Liver (tissue), 9 donors: ENCODE data around the gene GHR. TPM values are rescaled to one million over a fixed set of nuclear protein-coding genes. Genes with fewer than 3 reads are reported as not detected.

Experiments used
- DNase-seq: peaks from one replicate; pipeline ENCODE4 v3.0.0-alpha.2; 2017; ENCODE audit warnings: low spot score
- H3K27ac ChIP-seq, 2 donors: one replicate each; pipeline ENCODE4 v1.7.0; 2013; ENCODE audit warnings: inconsistent platforms in 2 of 2, low read length in 2 of 2, control low read depth in 1 of 2, low read depth in 1 of 2, mild to moderate bottlenecking in 1 of 2
- H3K27me3 ChIP-seq, 4 donors: one replicate each; pipeline versions ENCODE4 v1.6.1 to v1.7.0; 2013; ENCODE audit warnings: low read length in 3 of 4, inconsistent platforms in 1 of 4, mild to moderate bottlenecking in 1 of 4, moderate library complexity in 1 of 4; ENCODE audit not compliant: control insufficient read depth in 4 of 4, insufficient read depth in 4 of 4
- H3K36me3 ChIP-seq, 4 donors: one replicate each; pipeline versions ENCODE4 v1.6.1 to v1.7.0; 2013; ENCODE audit warnings: low read length in 3 of 4, mild to moderate bottlenecking in 3 of 4, low read depth in 1 of 4, moderate library complexity in 1 of 4; ENCODE audit not compliant: control insufficient read depth in 4 of 4, insufficient read depth in 3 of 4
- H3K4me1 ChIP-seq, 4 donors: one replicate each; pipeline versions ENCODE4 v1.6.1 to v1.7.0; 2013; ENCODE audit warnings: low read length in 3 of 4, mild to moderate bottlenecking in 3 of 4, moderate library complexity in 1 of 4; ENCODE audit not compliant: control insufficient read depth in 4 of 4, insufficient read depth in 4 of 4
- H3K4me3 ChIP-seq, 3 donors: one replicate each; pipeline versions ENCODE4 v1.6.1 to v1.7.0; 2013; ENCODE audit warnings: low read length in 3 of 3, control low read depth in 1 of 3, low read depth in 1 of 3, mild to moderate bottlenecking in 1 of 3
- H3K9ac ChIP-seq, 2 donors: one replicate each; pipeline ENCODE4 v1.7.0; 2013; ENCODE audit warnings: low read length in 2 of 2, mild to moderate bottlenecking in 2 of 2, moderate library complexity in 2 of 2, control low read depth in 1 of 2, low read depth in 1 of 2
- H3K9me3 ChIP-seq, 4 donors: one replicate each; pipeline versions ENCODE4 v1.6.1 to v1.7.0; 2013; ENCODE audit warnings: low read length in 3 of 4; ENCODE audit not compliant: control insufficient read depth in 4 of 4
- ATF3 ChIP-seq: IDR thresholded peaks from 2 replicates; pipeline ENCODE4 v1.6.1; 2016; ENCODE audit warnings: antibody characterized with exemption
- CTCF ChIP-seq: fragments of 150-350 bp; IDR thresholded peaks from 2 replicates; pipeline ENCODE4 v1.5.1; 2017; ENCODE audit warnings: improper control_type of control experiment, low read depth, low read length; ENCODE audit not compliant: missing input control
- EGR1 ChIP-seq, 2 donors: IDR thresholded peaks; 2 replicates each; pipeline ENCODE4 v1.6.1; 2016 to 2018; ENCODE audit warnings: antibody characterized with exemption in 2 of 2, low read depth in 2 of 2
- FOXA1 ChIP-seq: IDR thresholded peaks from 2 replicates; pipeline ENCODE4 v1.6.1; 2016; ENCODE audit warnings: antibody characterized with exemption
- FOXA2 ChIP-seq: IDR thresholded peaks from 2 replicates; pipeline ENCODE4 v1.6.1; 2016; ENCODE audit warnings: antibody characterized with exemption
- HNF4A ChIP-seq, 2 donors: conservative IDR thresholded peaks; 2 replicates each; pipeline ENCODE4 v1.6.1; 2016; ENCODE audit warnings: antibody characterized with exemption in 2 of 2, mild to moderate bottlenecking in 2 of 2
- HNF4G ChIP-seq: IDR thresholded peaks from 2 replicates; pipeline ENCODE4 v1.6.1; 2016; ENCODE audit warnings: antibody characterized with exemption
- MAX ChIP-seq: IDR thresholded peaks from 2 replicates; pipeline ENCODE4 v1.6.1; 2016; ENCODE audit warnings: antibody characterized with exemption
- NR2F2 ChIP-seq: IDR thresholded peaks from 2 replicates; pipeline ENCODE4 v1.6.1; 2016; ENCODE audit warnings: antibody characterized with exemption
- RAD21 ChIP-seq, 2 donors: IDR thresholded peaks; 2 replicates each; pipeline ENCODE4 v1.6.1; 2016; ENCODE audit warnings: antibody characterized with exemption in 2 of 2, mild to moderate bottlenecking in 2 of 2
- REST ChIP-seq: IDR thresholded peaks from 2 replicates; pipeline ENCODE4 v1.6.1; 2016; ENCODE audit warnings: antibody characterized with exemption, mild to moderate bottlenecking
- RXRA ChIP-seq, 2 donors: IDR thresholded peaks; 2 replicates each; pipeline ENCODE4 v1.6.1; 2017 to 2018; ENCODE audit warnings: antibody characterized with exemption in 2 of 2, mild to moderate bottlenecking in 1 of 2
- SP1 ChIP-seq: IDR thresholded peaks from 2 replicates; pipeline ENCODE4 v1.6.1; 2018; ENCODE audit warnings: antibody characterized with exemption, mild to moderate bottlenecking
- TAF1 ChIP-seq: conservative IDR thresholded peaks from 2 replicates; pipeline ENCODE4 v1.6.1; 2016; ENCODE audit warnings: antibody characterized with exemption, mild to moderate bottlenecking
- YY1 ChIP-seq: IDR thresholded peaks from 2 replicates; pipeline ENCODE4 v1.6.1; 2016; ENCODE audit warnings: antibody characterized with exemption, mild to moderate bottlenecking
- ZBTB33 ChIP-seq: IDR thresholded peaks from 2 replicates; pipeline ENCODE4 v1.6.1; 2016; ENCODE audit warnings: antibody characterized with exemption
- WGBS: extraction: QIAGEN DNeasy Blood & Tissue Kit; methylation state at CpG from one replicate; pipeline ENCODE4 v1.1.7; 2013; 5-methylcytosine and 5-hydroxymethylcytosine counted together
- polyA plus RNA-seq, 2 donors: library from polyadenylated mRNA; stranded (reverse) in 1 of 2; unstranded in 1 of 2; fragments of 200-250 nt in 1 of 2; fragments of >200 nt in 1 of 2; fragmentation: Nextera tagmentation in 1 of 2; extraction: Ambion mirVana in 1 of 2; gene quantifications; one replicate each; pipeline versions ENCODE4 v1.2.1 to v1.2.3, GENCODE V29; 2013 to 2015
- total RNA-seq, 2 donors: library from RNA; depleted of rRNA; stranded (reverse); fragments of >200 nt; gene quantifications; one replicate each; pipeline ENCODE4 v1.2.3, GENCODE V29; 2014
- donor health status: healthy.
- donor health status: healthy.
- donor health status: healthy.
- donor health status: healthy.
- donor health status: healthy.

Gene GHR
- total and polyA plus RNA-seq, 4 donors, result 6.6 to 104 (median 20.9) TPM

DNA sequence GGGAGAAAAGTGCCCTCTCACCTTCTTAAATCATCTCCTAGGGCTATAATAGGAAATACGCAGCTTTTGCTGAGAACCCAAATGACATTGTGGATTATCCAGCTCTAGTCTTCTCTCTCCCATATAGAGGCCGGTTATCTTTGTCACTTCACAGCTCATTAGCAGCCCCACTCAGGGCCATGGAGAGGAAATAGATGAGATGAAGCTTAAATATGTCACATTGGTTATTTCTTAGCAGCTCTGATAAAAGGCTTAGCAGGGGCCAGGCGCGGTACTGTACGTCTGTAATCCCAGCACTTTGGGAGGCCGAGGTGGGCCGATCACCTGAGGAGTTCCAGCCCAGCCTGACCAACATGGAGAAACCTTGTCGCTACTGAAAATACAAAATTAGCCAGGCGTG lies 90.0 kb downstream of the GHR start:
- Histone ChIP-seq H3K27me3 (no peaks in the 10 kb centered on the region), H3K27ac (no peak overlapping the region), H3K9me3 (no peaks in the 10 kb centered on the region), H3K36me3 (no peaks in the 10 kb centered on the region), H3K4me3 (no peak overlapping the region), H3K4me1 (peaks cover 3 to 42% (median 29%) of the 10 kb centered on the region in 4 donors), H3K9ac (no peak overlapping the region)
- 97% methylated on average over 9 of the region's 9 CpGs for WGBS
- no peak for TF ChIP-seq TAF1
- no peak for TF ChIP-seq EGR1 (IDR thresholded peaks at IDR 0.05; ENCODE audit: low read depth in 2 of 2)
- TF ChIP-seq REST, result no peak
- no peak for TF ChIP-seq MAX
- TF ChIP-seq CTCF, result no peak
- no peak for TF ChIP-seq ZBTB33
- no peak for TF ChIP-seq SP1
- no peak for TF ChIP-seq YY1
- TF ChIP-seq HNF4A (conservative IDR thresholded peaks at IDR 0.05), result no peak
- TF ChIP-seq RAD21 (IDR thresholded peaks at IDR 0.05), result no peak
- TF ChIP-seq FOXA1, result no peak
- no peak for TF ChIP-seq FOXA2
- no peak for DNase-seq

GRCh38 chr5:42514754-42515153 lies 91.5 kb downstream of the GHR start:
- Histone ChIP-seq H3K4me3 (no peak overlapping the region), H3K36me3 (no peaks in the 10 kb centered on the region), H3K9ac (peak overlapping the region; percentile 2 to 24), H3K4me1 (peaks cover 5 to 42% (median 31%) of the 10 kb centered on the region in 4 donors), H3K27me3 (no peaks in the 10 kb centered on the region), H3K27ac (peak overlapping the region; percentile 85 to 90), H3K9me3 (no peaks in the 10 kb centered on the region)
- no peak for DNase-seq
- WGBS, result 25% methylated on average over 2 of the region's 2 CpGs
- peak; percentile 10 for TF ChIP-seq FOXA2
- TF ChIP-seq CTCF, result peak; percentile 26
- no peak for TF ChIP-seq NR2F2
- no peak for TF ChIP-seq TAF1
- TF ChIP-seq ATF3, result no peak
- TF ChIP-seq RAD21 (IDR thresholded peaks at IDR 0.05), result peak; percentile 73 to 76
- no peak for TF ChIP-seq ZBTB33
- TF ChIP-seq EGR1 (IDR thresholded peaks at IDR 0.05; ENCODE audit: low read depth in 2 of 2), result no peak
- TF ChIP-seq HNF4G, result no peak
- peak; percentile 4 to 22 for TF ChIP-seq HNF4A (conservative IDR thresholded peaks at IDR 0.05)
- TF ChIP-seq RXRA (IDR thresholded peaks at IDR 0.05), result peak in 1 of 2 donors; percentile 71
